Stomach smooth muscle (tissue), 2 donors: ENCODE results near the gene ADAMTS2.

Experiments
- H3K27ac ChIP-seq: one replicate; pipeline ENCODE4 v1.7.0; 2013; ENCODE audit warnings: mild to moderate bottlenecking, low read length, inconsistent platforms
- H3K27me3 ChIP-seq, 2 donors: one replicate each; pipeline ENCODE4 v1.7.0; 2013; ENCODE audit warnings: low read length in 2 of 2; ENCODE audit not compliant: insufficient read depth in 2 of 2, control insufficient read depth in 1 of 2
- H3K36me3 ChIP-seq, 2 donors: one replicate each; pipeline ENCODE4 v1.7.0; 2013; ENCODE audit warnings: low read length in 2 of 2; ENCODE audit not compliant: control insufficient read depth in 2 of 2, insufficient read depth in 2 of 2
- H3K4me1 ChIP-seq: one replicate; pipeline ENCODE4 v1.7.0; 2013; ENCODE audit warnings: low read length; ENCODE audit not compliant: control insufficient read depth, insufficient read depth
- H3K4me3 ChIP-seq, 2 donors: one replicate each; pipeline ENCODE4 v1.7.0; 2013; ENCODE audit warnings: low read length in 2 of 2
- H3K9ac ChIP-seq, 2 donors: one replicate each; pipeline ENCODE4 v1.7.0; 2013; ENCODE audit warnings: low read length in 2 of 2, mild to moderate bottlenecking in 1 of 2
- H3K9me3 ChIP-seq, 2 donors: one replicate each; pipeline ENCODE4 v1.7.0; 2013; ENCODE audit warnings: low read length in 2 of 2; ENCODE audit not compliant: control insufficient read depth in 2 of 2
- donor health status: healthy.
- donor health status: Pancreatic carcinoma.

The ADAMTS2 gene

GRCh38 chr5:179153341-179153901 lies 191.8 kb downstream of the ADAMTS2 start:
- Histone ChIP-seq H3K27me3 (no peaks in the 10 kb centered on the region), H3K36me3 (no peaks in the 10 kb centered on the region), H3K4me1 (no peaks in the 10 kb centered on the region), H3K4me3 (no peak overlapping the region), H3K9me3 (no peaks in the 10 kb centered on the region), H3K9ac (no peak overlapping the region), H3K27ac (no peak overlapping the region)

- Histone ChIP-seq H3K27me3 (no peaks in the 10 kb centered on the region), H3K4me1 (no peaks in the 10 kb centered on the region), H3K4me3 (no peak overlapping the region), H3K27ac (no peak overlapping the region), H3K9me3 (no peaks in the 10 kb centered on the region), H3K36me3 (no peaks in the 10 kb centered on the region), H3K9ac (no peak overlapping the region)
These were observed 192.3 kb downstream of the ADAMTS2 start for GRCh38 chr5:179152941-179153340.

GRCh38 chr5:179152144-179152895 lies 192.9 kb downstream of the ADAMTS2 start:
- Histone ChIP-seq H3K27me3 (no peaks in the 10 kb centered on the region), H3K9ac (no peak overlapping the region), H3K36me3 (no peaks in the 10 kb centered on the region), H3K4me3 (no peak overlapping the region), H3K27ac (no peak overlapping the region), H3K4me1 (no peaks in the 10 kb centered on the region), H3K9me3 (no peaks in the 10 kb centered on the region)

- H3K4me1 ChIP-seq: no peaks in the 10 kb centered on the region
These were observed 193.8 kb downstream of the ADAMTS2 start for GRCh38 chr5:179151286-179152118.

GRCh38 chr5:179150011-179150410 lies 195.2 kb downstream of the ADAMTS2 start:
- no peak overlapping the region for H3K9ac ChIP-seq

More at GRCh38 chr5:179151286-179152118, 193.8 kb downstream of the ADAMTS2 start:
- Histone ChIP-seq H3K27me3 (no peaks in the 10 kb centered on the region), H3K9me3 (no peaks in the 10 kb centered on the region), H3K4me3 (no peak overlapping the region), H3K36me3 (no peaks in the 10 kb centered on the region), H3K27ac (no peak overlapping the region), H3K9ac (no peak overlapping the region)

GRCh38 chr5:179149278-179149677 lies 196.0 kb downstream of the ADAMTS2 start:
- Histone ChIP-seq H3K4me1 (no peaks in the 10 kb centered on the region), H3K27ac (no peak overlapping the region), H3K27me3 (no peaks in the 10 kb centered on the region), H3K4me3 (no peak overlapping the region), H3K36me3 (no peaks in the 10 kb centered on the region), H3K9me3 (no peaks in the 10 kb centered on the region), H3K9ac (no peak overlapping the region)

More at GRCh38 chr5:179150011-179150410, 195.2 kb downstream of the ADAMTS2 start:
- Histone ChIP-seq H3K27ac (no peak overlapping the region), H3K36me3 (no peaks in the 10 kb centered on the region), H3K27me3 (no peaks in the 10 kb centered on the region), H3K9me3 (no peaks in the 10 kb centered on the region), H3K4me3 (no peak overlapping the region), H3K4me1 (no peaks in the 10 kb centered on the region)

- no peak overlapping the region for H3K27ac ChIP-seq
- H3K27me3 ChIP-seq: no peaks in the 10 kb centered on the region
- H3K9me3 ChIP-seq: no peaks in the 10 kb centered on the region
- no peak overlapping the region for H3K9ac ChIP-seq
- H3K36me3 ChIP-seq: no peaks in the 10 kb centered on the region
- no peaks in the 10 kb centered on the region for H3K4me1 ChIP-seq
- no peak overlapping the region for H3K4me3 ChIP-seq
These were observed 196.5 kb downstream of the ADAMTS2 start for GRCh38 chr5:179148703-179149170.

- H3K4me3 ChIP-seq: no peak overlapping the region
- no peak overlapping the region for H3K9ac ChIP-seq
- H3K36me3 ChIP-seq: no peaks in the 10 kb centered on the region
- H3K27me3 ChIP-seq: no peaks in the 10 kb centered on the region
- H3K9me3 ChIP-seq: no peaks in the 10 kb centered on the region
- no peak overlapping the region for H3K27ac ChIP-seq
- H3K4me1 ChIP-seq: no peaks in the 10 kb centered on the region
These were observed 197.1 kb downstream of the ADAMTS2 start for GRCh38 chr5:179147991-179148702.

- Histone ChIP-seq H3K9me3 (no peaks in the 10 kb centered on the region), H3K27ac (no peak overlapping the region), H3K4me3 (no peak overlapping the region), H3K9ac (no peak overlapping the region), H3K4me1 (no peaks in the 10 kb centered on the region), H3K27me3 (no peaks in the 10 kb centered on the region), H3K36me3 (no peaks in the 10 kb centered on the region)
These were observed 199.0 kb downstream of the ADAMTS2 start for GRCh38 chr5:179146277-179146676.

- H3K27me3 ChIP-seq: no peaks in the 10 kb centered on the region
- H3K36me3 ChIP-seq: no peaks in the 10 kb centered on the region
- no peak overlapping the region for H3K4me3 ChIP-seq
- H3K9ac ChIP-seq: no peak overlapping the region
- H3K27ac ChIP-seq: no peak overlapping the region
- no peaks in the 10 kb centered on the region for H3K9me3 ChIP-seq
- no peaks in the 10 kb centered on the region for H3K4me1 ChIP-seq
These were observed 201.8 kb downstream of the ADAMTS2 start for GRCh38 chr5:179143446-179143845.
